Stimulated activated CD4-positive, alpha-beta T cell treated with anti-CD3 and anti-CD28 coated beads, TNF-alpha, amount 100 ng/mL, for 48 hours (primary cell): ENCODE data around the gene ACVR2B.

ENCODE experiments used
- DNase-seq, 3 donors: peaks; one replicate each; pipeline ENCODE4 v3.0.0-alpha.2; 2020; ENCODE audit warnings: low read depth in 3 of 3

The ACVR2B gene

DNA sequence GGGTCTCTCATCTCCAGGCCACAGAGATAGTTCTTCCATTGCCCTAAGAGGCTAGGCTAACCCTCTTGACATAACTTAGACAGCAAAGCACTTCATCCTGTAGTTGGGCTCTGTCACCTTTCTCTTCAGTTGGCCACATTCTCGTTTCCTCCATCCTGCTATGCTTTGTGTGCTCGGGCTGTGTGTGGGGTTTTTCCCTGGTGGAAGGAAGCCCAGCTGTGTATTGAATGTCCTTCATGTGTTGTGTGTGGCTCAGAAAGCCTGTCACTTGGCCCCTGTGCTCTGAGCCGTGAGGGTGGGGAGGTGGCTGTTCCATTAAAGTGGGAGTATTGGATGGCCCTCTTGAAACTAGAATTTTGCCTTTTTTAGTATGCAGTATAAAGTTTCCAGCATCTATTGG, 33.6 kb downstream of the ACVR2B start:
- no peak for DNase-seq

DNA sequence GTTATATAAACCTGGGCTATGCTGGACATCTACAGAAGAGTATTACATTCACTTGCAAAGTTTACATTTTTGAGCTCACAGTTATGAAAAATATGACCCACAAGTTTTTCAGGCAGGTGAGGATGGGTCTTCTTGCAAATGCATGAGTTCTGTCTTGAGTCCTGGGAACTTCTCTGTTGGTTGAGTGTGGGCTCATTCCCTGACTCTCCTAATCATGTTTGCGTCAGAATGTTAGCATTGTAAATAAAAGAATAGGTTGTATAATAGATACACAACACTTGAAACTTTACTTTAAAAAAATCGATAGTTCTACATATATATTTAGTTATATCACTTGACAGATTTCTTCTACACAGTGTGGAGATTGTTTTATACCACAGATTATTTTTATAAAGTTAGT, 35.3 kb downstream of the ACVR2B start:
- no peak for DNase-seq

DNA sequence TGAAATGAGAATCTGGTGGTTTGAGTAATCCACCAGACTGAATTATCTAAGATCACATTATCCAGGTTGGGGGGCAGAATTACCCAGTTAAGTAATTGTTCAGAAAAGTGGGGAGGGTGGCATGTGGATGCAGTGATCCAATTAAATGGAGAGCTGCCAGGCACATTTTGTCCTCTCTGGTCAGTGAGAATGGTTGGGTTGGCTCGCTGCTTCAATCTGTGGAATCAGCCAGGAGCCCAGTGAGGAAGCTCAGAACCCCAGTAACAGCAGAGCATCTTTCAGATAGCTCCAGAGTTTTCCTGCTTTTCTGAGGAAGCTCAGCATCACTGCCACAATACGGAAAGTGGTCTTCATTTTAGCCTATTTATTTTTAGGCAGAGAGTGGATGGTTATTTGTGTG, 36.1 kb downstream of the ACVR2B start:
- DNase-seq, result no peak

DNA sequence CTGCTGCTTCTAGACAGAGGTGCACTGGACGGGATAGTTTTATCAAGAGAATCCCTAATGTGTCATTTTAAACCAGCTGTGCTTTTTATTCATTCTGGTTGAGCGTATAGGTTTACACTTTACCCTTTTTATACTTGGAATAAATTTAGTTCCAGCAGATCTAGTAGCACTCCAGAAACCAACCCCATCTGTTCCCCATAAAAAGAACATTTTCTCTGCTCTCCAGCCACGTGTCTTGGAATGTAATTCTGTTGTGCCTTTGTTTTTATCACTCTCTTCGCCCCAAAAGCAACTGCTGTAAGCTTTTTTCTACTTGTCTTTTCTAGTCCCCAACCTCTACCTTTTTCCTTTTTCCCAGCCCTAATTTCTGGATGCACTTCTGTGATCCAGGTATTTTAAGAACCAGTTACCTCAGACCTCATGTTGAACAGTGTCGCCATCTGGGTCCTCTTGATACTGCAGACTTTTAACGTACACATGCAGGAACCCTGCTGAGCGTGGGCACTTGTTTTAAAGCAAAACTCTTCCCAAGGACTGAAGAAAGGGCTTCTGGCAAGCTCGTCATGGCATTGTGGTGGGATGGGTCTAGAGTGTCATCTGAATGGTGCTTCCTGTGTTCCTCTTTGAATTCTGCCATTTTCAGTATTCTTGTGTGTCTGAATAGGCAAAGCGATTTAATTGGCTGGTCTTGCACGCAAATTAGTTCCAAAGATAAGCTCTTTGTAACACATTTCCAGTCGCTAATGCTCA, 36.8 kb downstream of the ACVR2B start:
- no peak for DNase-seq

DNA sequence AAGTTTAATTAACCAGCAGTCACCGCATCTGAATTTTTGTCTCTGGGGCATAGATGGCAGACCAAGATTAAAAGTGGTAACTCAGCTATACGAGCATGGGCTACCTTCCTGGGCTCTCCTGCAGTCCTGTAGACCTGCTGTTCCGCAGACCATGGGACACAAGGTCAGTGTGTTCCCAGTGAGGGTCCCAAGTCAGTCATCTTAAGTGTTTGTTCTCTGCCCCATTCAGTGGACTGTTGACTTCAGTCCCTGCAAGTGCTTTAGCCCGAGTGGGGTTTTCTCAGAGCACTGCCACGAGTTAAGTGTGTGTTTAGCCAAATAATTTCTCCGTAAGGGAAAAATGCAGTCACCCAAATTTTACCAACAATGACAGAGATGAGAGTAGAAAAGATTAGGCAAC, 37.5 kb downstream of the ACVR2B start:
- no peak for DNase-seq

DNA sequence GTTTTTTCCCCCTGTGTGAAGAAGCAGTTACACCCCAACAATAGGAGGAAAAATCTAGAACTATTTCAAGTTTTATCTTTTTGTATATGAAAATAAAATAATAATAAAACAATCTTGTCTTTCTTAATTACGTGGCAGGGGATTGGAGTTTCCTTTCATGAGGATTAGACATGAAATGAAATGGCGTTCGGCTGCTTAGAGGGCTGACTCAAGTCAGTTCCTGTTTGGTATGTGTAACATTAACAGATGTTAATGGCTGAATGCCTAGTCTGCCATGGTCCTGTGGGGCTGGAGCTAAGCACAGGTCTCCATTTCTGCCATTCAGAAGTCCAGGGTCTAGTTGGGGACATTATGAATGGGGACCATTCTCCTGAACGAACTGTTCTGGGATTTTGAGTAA, 39.3 kb downstream of the ACVR2B start:
- no peak for DNase-seq

DNA sequence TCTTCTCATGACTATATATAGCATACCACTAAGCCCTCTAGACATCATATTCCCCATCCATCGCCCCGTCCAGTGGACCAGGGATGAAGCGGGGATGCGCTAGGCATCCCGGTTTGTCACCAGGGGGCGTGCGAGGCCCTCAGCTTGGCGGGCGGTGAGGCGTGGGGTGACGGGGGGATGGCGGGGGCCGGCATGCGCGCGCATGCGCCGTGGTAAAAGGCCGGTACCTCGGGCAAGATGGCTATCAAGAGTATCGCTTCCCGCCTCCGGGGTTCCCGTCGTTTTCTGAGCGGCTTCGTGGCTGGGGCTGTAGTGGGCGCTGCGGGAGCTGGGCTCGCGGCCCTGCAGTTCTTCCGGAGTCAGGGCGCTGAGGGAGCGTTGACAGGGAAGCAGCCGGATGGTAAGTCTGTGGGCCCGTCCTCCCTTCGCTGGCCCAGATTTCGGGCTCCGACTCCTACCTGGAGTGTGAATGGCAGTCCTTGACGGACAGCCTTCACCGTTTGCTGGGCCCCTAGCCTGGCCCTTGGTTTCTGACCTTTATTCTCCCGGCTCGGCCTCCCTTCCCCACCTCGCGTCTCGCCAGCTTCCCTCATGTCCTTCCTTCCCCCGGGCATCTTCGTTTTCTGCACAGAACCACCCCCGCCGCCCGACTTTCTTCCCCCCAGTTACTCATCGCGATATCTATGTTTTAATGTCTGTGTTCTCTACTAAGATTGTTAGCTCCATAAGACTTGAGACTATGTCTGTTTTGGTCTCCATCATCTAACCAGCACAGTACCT, 42.6 kb downstream of the ACVR2B start, which contains the start of gene EXOG:
TSS of gene EXOG (plus strand) at position 210 of the 780 bp plus-strand sequence. CDS start at position 238, 28 bp downstream.
- DNase-seq, result peak; percentile 89 to 96 (median 94)

DNA sequence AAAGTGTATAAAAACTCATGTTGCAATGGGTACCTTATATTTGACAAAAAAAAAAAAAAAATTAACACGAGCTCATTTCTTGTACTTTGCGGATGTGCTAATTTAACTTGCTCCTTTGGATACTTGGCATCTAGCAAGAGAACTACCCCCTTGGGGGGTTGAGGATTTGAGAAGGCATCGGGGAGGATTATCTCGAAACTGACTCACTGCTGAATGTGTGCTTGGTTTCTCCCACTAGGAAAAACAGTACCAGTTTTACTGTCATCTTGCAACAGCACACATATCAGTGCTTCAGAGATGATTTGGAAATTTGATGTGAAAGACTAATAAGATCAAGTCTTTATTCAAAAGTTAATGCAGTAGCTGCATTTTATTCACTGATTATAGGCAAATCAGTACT, 43.3 kb downstream of the ACVR2B start:
- no peak for DNase-seq

DNA sequence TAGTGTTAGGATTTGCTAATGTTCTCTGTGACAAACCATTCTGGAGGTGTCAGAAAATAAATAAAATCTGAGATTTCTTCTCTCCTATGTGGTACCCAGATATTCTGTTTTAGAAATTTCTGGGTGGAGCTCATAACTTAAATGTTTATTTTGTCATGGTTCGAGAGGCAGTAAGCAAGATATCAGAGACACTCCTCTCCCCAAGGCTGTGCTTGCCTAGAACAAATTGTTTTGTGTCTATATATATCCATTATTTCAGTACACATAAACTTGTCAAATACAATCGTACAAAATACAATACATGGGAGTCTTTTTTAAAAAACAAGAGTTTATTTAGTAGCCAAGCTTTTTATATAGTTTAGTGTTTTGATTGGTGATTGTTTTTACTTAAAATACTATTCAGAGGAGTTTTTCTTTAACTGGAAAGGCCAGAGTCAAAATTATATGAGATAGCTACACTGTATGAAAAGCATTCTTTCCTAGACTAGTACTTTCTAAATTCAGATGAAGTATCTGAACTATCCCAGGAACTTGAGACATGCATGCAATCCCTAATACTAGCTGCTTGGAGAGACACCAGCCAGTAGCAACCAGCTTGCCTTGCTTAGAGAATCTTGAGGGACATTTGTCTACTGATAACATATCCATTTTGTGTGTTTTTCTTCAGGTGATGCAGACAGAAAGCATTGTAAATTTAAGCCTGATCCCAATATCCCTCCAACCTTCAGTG, 47.2 kb downstream of the ACVR2B start:
- DNase-seq, result no peak

DNA sequence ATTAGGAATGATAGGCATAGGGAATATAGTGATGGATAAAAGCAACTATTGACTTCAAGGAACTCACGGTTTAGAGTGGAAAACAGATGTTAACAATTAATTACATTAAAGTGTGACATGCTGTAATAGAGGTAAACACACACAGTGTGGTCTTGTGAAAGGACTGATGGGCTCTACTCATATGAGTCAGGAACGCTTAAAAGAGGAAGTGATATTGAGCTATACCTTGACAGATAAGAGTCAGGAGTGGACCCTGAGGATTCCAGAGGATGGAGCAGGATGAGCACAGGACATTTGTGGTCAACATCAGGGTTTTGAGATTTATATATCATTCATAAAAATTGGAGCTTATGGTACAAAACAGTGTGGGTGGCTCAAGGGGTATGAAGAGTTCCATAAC, 53.4 kb downstream of the ACVR2B start:
- DNase-seq, result no peak

DNA sequence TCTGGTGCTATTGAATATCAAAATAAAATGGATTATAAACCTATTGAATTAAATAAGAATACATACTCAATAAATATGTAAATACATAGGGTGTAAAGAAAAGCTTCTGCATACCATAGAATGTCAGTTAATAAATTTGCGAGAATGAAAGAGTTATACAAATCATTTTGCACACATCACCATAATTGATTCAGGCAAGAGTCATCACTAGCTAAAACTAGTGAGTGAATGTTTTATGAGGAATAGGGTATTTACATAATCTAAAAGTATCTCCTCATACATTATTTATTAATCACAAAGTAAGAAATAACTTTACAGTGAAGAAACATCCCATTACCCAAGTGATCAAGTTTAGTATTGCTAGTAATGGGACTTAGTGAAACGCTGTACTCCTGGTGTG, 56.0 kb downstream of the ACVR2B start:
- DNase-seq, result no peak

DNA sequence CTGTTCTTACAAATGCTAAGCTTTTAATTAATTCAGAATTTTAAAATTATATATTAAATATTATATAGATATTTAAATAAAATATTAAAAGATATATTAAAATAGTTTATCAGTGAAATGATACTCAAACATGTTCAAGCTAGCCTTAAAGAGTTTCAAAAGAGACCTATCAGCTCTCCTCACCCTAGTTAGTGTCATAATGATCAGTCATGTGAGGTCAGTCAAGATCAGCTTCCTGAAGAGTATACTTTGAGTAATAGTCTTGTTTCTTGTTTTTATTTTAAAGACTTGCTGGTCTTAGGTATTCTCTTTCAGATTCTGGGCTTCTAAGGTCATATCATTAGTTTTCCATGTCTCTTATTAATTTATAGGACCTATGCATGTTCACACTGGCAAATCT, 56.9 kb downstream of the ACVR2B start:
- DNase-seq, result no peak

DNA sequence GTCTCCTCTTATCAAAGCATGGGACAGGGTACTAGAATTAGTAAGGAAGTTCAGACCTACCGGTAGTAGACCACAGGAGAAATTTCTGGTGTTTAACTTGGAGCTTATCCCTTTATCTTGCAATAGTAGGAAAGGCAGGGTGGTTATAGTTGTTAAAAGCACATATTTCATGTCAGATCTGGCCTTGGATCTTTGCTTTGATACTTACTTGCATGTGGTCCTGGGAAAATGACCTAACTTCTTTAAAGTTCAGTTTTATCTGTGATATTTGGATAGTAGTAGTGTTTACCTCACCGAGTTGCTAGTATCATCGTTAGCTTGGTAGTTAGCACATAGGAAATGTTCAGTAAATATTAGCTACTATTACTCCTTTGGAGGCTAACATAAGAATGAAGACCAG, 57.9 kb downstream of the ACVR2B start:
- no peak for DNase-seq

DNA sequence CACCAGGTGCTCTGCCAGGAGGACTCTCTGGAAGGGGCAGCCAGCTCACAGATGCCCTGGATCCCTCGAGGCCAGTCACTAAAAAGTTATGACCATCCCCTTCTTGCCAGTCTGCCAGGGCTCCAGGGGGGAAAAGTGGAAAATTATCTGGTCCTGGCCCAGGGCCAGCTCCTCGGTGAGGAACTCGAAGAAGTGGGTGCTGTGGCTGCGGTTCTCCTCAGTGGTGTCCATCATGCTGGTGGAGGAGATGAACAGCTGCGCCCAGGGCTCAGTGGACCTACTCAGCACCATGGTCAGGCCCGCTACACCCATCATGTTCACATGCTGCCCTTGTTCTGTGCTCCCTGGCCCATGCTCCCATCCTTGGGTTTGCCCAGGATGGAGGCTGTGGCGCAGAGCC, 61.7 kb downstream of the ACVR2B start:
- no peak for DNase-seq

DNA sequence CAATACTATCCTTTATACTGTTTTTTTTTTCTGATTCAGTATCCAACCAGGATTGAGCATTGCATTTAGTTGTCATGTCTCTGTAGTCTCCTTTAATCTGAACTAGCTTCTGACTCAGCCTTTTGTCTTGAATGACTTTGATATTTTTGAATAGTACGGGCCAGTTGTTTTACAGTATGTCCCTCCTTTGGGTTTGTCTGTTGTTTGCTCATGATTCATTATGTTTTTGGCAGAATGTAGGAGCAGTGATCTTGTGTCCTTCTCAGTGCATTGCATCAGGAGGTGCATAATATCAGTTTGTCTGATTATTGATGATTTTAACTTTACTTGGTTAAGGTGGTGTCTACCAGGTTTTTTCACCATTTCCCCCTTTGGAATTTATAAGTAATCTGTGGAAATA, 63.0 kb downstream of the ACVR2B start:
- DNase-seq, result no peak

DNA sequence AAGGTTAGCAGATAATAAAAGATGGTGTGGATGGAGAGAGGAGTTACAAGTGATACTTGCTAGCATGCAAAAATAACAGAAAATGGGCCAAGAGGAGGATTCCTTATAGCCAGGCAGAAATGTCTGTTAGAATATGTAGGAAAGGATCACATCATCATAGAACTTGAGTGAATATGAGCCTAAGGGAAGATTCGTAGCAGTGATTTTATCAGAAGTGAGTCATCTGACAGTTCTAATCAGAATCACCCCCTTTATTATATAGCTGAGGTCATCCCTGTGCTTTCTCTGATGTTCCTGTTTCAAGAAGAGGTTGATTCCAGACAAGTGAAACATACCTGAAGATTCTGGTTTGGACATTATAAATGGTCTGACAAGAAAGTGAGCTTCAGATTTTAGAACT, 65.3 kb downstream of the ACVR2B start:
- DNase-seq, result no peak

DNA sequence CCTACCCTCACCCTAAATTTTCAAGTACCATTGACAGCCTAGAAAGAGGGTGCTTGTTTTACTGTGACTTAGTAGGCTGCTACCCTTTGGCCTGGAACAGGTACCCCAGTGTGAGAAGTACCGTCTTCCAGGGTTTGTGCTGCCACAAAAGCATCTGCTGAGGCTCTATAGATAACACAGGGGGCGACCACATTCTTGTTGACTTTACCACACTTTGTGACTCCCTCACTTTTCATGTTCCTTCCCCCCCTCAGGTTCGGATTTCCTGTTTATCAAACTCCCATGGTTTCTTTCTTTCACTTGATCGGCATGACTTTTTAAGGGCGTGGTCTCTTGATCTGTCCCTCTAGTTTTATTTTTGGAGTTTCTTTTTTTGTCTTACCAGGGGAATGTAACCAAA, 66.0 kb downstream of the ACVR2B start:
- no peak for DNase-seq

DNA sequence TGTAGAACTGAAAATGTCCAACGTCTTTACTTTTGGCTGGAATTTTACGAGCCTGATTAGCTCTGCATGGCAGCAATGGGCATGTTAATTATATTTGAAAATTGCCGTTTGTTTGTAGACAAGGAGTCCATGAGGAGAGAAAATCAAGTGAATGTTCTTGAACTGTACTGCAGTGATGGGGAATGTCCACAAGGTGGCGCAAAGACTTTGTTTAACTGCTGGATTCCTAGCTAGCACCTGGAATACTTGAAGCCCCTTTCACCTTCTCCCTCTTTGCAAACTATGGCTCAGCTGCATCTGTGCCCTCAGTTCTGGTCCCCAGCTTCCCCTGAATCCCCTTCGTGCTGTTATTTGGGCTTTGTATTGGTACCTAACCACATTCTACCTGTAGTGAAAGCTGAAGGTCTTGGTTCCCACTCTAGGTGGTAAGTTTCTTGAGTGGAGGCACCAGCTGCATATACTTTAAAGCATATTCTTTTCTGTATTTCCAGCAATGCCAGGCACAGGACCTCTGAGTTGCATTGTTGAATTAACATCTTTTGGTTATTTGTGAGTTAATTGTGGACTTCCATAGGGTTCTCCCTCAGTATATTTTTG, 67.8 kb downstream of the ACVR2B start:
- DNase-seq, result peak; percentile 17 to 36 (median 28)

DNA sequence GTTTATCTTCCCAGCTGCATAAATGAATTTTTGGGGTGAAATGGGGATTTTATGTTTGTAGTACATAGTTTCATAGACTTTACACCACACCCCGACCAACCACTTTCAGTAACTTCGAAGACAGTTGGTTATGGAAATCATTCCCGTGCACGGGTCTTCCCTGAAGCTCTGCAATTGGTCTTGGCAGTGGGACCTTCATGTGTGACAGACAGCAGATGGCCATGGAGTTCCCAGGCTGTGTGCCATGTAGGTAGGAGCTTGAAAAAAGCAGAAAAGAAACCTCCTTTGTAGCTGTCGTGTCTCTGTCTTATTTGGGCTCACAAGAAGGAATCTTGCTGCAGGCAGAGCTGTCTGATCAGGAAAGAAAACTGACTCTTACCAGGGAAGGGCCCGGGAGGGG, 68.3 kb downstream of the ACVR2B start:
- DNase-seq, result no peak

DNA sequence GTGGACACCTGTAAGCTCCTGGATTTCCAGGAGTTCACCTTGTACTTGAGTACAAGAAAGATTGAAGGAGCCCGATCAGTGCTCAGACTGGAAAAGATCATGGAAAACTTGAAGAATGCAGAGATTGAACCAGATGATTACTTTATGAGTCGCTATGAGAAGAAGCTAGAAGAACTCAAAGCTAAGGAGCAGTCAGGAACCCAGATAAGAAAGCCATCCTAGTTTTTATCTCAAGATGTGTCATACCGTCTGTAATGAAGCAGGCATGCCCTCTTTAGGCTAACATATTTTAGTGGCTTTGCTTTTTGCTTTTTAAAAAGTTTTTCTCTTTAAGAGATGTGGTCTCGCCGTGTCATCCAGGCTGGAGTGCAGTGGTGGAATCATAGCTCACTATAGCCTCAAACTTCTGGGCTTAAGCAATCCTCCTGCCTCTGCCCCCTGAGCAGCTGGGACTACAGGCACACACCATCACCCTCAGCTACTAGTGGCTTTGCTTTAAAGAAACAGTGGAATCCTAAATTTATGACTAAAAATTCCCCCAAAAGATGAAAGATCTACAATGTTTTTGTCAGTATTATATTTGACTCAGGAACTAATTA, 70.5 kb downstream of the ACVR2B start:
- DNase-seq, result no peak

DNA sequence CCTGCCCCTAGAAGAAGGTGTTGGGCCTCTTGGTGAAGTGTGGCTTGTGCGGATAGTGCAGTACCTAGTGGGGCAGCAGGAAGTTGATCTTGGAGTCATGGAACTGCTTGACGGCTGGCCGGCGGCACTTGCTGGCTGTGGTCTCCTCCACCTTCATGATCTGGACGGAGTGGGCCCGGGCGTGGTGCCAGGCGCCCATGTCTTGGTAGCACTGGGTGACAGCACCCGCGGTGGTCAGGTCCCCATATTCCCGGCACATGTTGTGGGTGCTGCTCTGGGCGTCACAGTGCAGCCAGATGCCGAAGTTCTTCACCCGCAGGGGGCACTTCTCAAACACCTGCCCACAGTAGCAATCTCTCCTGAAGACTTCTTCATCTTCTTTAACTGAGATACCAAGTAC, 73.1 kb downstream of the ACVR2B start:
- no peak for DNase-seq

DNA sequence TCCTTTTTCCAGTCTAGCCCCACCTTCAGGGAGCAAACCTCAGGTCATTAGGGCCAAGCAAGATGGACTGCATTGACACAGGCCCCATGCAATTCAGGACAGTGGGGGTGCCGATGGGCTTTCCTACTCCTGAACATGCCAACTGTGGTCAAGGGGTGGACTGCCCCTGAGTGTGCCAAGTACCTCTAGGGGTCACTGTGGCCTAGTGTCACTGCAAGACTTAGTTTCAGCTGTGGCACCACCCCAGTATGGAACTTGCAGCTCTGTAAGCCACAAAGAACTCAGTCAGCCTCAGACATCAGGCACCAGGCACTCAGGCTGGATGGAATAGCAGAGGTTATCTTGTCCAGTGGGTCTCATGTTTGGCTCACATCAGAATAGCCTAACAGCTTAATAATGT, 74.8 kb downstream of the ACVR2B start:
- no peak for DNase-seq
